Thyroid gland (tissue), 4 donors: ENCODE measurements around the gene SYT15. TPM values are rescaled to one million over a fixed set of nuclear protein-coding genes. Genes with fewer than 3 reads are reported as not detected.
A peak's percentile ranks its signal among the peaks of the same experiment; 100 is the strongest.

Experiments
- DNase-seq, 2 donors: peaks; one replicate each; pipeline ENCODE4 v3.0.0-alpha.2; 2019
- H3K27ac ChIP-seq, 3 donors: fragments of 200-600 bp; sonication (generic); 1 replicate in 2 of 3; 2 replicates in 1 of 3; pipeline ENCODE4 v1.5.1; 2016 to 2019; ENCODE audit warnings: mild to moderate bottlenecking in 1 of 3, moderate library complexity in 1 of 3
- H3K27me3 ChIP-seq: fragments of 200-600 bp; sonication (generic); one replicate; pipeline ENCODE4 v1.5.1; 2019
- H3K36me3 ChIP-seq, 2 donors: fragments of 200-600 bp; sonication (generic); one replicate each; pipeline ENCODE4 v1.5.1; 2016 to 2019
- H3K4me1 ChIP-seq, 2 donors: fragments of 200-600 bp; sonication (generic); one replicate each; pipeline ENCODE4 v1.5.1; 2017 to 2019
- H3K4me3 ChIP-seq, 3 donors: fragments of 200-600 bp; sonication (generic); replicated peaks in 1 of 3; 1 replicate in 2 of 3; 2 replicates in 1 of 3; pipeline ENCODE4 v1.5.1; 2016; ENCODE audit warnings: mild to moderate bottlenecking in 1 of 3
- H3K9me3 ChIP-seq: fragments of 200-600 bp; sonication (generic); one replicate; pipeline ENCODE4 v1.5.1; 2017
- POLR2A ChIP-seq, 2 donors: fragments of 450-650 bp; IDR thresholded peaks; one replicate each; pipeline ENCODE4 v1.6.1; 2017; ENCODE audit warnings: antibody characterized with exemption in 2 of 2, mild to moderate bottlenecking in 2 of 2, moderate library complexity in 1 of 2
- WGBS, 2 donors: methylation state at CpG; one replicate each; pipeline ENCODE4 v1.1.5; 2017; 5-methylcytosine and 5-hydroxymethylcytosine counted together
- intact Hi-C: fragments of 100-400 bp; cut with DNase I; formaldehyde crosslinking; loops from one replicate; pipeline ENCODE4 v1.15.1; 2023
- total RNA-seq, 4 donors: library from RNA; depleted of rRNA; stranded (reverse); fragments of >200 nt; gene quantifications; one replicate each; pipeline ENCODE4 v1.2.3, GENCODE V29; 2016
- TF ChIP-seq, protein P1 (sequence below), 6 experiments: fragments of 200-600 bp in 3 of 6; fragments of 450-650 bp in 3 of 6; sonication (generic) in 3 of 6; IDR thresholded peaks; one replicate each; pipeline ENCODE4 v1.5.1; 2016 to 2019; ENCODE audit warnings: antibody characterized with exemption in 6 of 6, mild to moderate bottlenecking in 2 of 6, inconsistent platforms in 1 of 6, moderate library complexity in 1 of 6

Gene SYT15
- total RNA-seq, 4 donors from 2014 or later, result 1.9 to 5.0 (median 3.1) TPM

DNA sequence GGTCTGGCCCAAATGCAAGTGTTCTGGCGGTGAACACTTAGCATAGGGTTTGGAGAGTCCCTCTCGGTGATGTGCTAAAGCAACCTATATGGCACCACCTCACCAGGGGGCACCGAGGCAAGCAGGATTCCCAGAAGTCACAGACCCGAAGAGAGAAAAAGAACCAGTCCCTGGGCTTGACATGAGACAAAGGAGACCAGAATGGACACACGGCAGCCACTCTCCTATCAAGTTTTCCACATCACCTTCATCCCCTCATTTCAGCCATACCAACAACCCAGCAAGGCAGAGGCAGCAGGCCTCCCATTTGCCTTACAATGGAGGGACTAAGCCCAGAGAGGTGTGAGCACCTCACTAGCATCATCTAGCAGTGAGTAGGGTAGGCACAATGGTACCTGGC, 42.1 kb upstream of the SYT15 start:
- Histone ChIP-seq H3K27ac (no peak overlapping the region), H3K9me3 (no peaks in the 10 kb centered on the region), H3K27me3 (no peaks in the 10 kb centered on the region), H3K4me1 (peaks cover 4 to 8% of the 10 kb centered on the region in 2 donors), H3K36me3 (no peaks in the 10 kb centered on the region), H3K4me3 (no peak overlapping the region)
- intact Hi-C loops, result no loop called here
- TF ChIP-seq, protein P1, sequence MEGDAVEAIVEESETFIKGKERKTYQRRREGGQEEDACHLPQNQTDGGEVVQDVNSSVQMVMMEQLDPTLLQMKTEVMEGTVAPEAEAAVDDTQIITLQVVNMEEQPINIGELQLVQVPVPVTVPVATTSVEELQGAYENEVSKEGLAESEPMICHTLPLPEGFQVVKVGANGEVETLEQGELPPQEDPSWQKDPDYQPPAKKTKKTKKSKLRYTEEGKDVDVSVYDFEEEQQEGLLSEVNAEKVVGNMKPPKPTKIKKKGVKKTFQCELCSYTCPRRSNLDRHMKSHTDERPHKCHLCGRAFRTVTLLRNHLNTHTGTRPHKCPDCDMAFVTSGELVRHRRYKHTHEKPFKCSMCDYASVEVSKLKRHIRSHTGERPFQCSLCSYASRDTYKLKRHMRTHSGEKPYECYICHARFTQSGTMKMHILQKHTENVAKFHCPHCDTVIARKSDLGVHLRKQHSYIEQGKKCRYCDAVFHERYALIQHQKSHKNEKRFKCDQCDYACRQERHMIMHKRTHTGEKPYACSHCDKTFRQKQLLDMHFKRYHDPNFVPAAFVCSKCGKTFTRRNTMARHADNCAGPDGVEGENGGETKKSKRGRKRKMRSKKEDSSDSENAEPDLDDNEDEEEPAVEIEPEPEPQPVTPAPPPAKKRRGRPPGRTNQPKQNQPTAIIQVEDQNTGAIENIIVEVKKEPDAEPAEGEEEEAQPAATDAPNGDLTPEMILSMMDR (IDR thresholded peaks at IDR 0.05), result no peak
- TF ChIP-seq POLR2A (IDR thresholded peaks at IDR 0.05), result no peak
- WGBS, 2 donors, result 85 to 87% methylated on average over 5 of the region's 5 CpGs
- no peak for DNase-seq

DNA sequence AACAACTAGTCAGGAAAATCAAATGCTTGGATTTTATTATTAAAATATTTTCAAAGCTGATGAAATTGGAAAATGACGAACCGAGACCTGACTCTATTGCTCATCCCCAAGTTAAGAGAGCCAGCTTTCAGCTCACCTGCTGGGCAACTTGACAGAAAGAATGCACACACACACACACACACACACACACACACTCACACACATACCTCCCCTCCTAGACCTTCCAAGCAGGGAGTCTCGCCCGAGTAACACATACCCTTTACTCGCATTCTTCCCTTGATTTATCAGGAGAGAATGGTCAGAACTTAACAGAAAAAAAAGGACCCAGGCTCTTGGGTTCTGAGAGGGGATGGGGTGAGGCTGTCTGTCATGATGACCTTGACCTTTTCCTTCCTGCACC, 41.6 kb upstream of the SYT15 start:
- intact Hi-C loops, result no loop called here
- H3K27ac ChIP-seq, result no peak overlapping the region
- H3K27me3 ChIP-seq, result no peaks in the 10 kb centered on the region
- DNase-seq, result no peak
- H3K4me3 ChIP-seq, result no peak overlapping the region
- WGBS, 2 donors, result 70 to 78% methylated on average over 5 of the region's 5 CpGs
- H3K4me1 ChIP-seq, result peaks cover 4 to 8% of the 10 kb centered on the region in 2 donors
- H3K36me3 ChIP-seq, result no peaks in the 10 kb centered on the region
- TF ChIP-seq, protein P1 (IDR thresholded peaks at IDR 0.05), result no peak
- no peak for TF ChIP-seq POLR2A (IDR thresholded peaks at IDR 0.05)
- H3K9me3 ChIP-seq, result no peaks in the 10 kb centered on the region

DNA sequence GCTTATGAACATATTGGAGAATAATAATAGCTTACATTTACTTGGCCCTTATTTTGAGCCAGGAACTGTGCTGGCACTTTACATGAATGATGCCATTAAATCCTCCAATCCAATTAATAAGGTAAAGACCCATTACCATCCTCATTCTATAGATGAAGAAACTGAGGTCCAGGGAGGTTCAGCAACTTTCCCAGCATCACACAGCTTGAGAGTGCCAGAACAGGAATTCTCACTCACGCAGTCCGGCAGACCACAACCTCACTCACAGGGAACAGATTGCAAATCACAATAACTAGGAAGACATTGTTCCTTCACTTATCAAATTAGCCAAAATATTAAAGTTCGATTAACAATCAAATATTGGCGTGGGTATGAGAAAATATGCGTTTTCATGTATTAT, 40.8 kb upstream of the SYT15 start:
- Histone ChIP-seq H3K9me3 (no peaks in the 10 kb centered on the region), H3K27me3 (no peaks in the 10 kb centered on the region), H3K36me3 (no peaks in the 10 kb centered on the region), H3K27ac (no peak overlapping the region), H3K4me3 (no peak overlapping the region), H3K4me1 (peaks cover 4 to 8% of the 10 kb centered on the region in 2 donors)
- no peak for TF ChIP-seq POLR2A (IDR thresholded peaks at IDR 0.05)
- TF ChIP-seq, protein P1 (IDR thresholded peaks at IDR 0.05), result no peak
- 95 to 97% methylated on average over 5 of the region's 5 CpGs for WGBS, 2 donors
- intact Hi-C loops, result no loop called here
- DNase-seq, result no peak

DNA sequence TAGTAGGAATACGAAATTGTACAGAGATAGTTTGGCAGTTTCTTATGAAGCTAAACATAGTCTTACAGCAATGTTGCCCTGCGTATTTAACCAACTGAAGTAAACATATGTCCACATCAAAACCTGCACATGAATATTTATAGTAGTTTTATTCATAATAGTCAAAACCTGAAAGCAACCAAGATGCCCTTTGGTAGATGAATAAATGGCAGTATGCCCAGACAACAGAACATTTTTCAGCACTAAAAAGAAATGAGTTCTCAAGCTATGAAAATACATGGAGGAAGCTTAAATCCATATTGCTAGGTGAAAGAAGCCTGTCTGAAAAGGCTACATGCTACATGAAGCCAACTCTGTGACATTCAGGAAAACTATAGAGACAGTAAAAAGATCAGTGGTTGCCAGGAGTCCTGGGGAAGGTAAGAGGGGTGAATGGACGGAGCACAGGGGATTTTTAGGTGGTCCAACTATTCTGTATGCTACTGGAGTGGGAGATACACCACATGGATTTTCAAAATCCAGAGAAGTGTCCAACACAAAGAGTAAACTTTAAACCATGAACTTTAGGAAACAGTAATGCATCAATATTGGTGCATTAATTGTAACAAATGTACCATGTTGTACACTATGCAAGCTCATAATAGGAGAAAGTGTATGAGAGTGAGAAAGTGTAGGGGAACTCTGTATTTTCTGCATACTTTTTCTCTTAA, 40.1 kb upstream of the SYT15 start:
- no peaks in the 10 kb centered on the region for H3K36me3 ChIP-seq
- H3K4me1 ChIP-seq, result peaks cover 4 to 8% of the 10 kb centered on the region in 2 donors
- no peak overlapping the region for H3K27ac ChIP-seq
- no peaks in the 10 kb centered on the region for H3K9me3 ChIP-seq
- no peak for TF ChIP-seq POLR2A (IDR thresholded peaks at IDR 0.05)
- TF ChIP-seq, protein P1 (IDR thresholded peaks at IDR 0.05), result no peak
- no peak for DNase-seq
- intact Hi-C loops, result no loop called here
- no peaks in the 10 kb centered on the region for H3K27me3 ChIP-seq
- 92 to 93% methylated on average over 3 of the region's 3 CpGs for WGBS, 2 donors
- H3K4me3 ChIP-seq, result no peak overlapping the region

GRCh38 chr10:46539596-46540411, 39.1 kb upstream of the SYT15 start:
- no peaks in the 10 kb centered on the region for H3K27me3 ChIP-seq
- no peak overlapping the region for H3K4me3 ChIP-seq
- DNase-seq, result peak in 1 of 2 donors; percentile 2
- no peaks in the 10 kb centered on the region for H3K36me3 ChIP-seq
- intact Hi-C loops, result no loop called here
- no peak overlapping the region for H3K27ac ChIP-seq
- WGBS, 2 donors, result 78 to 80% methylated on average over 14 of the region's 14 CpGs
- H3K4me1 ChIP-seq, result peaks cover 4 to 8% of the 10 kb centered on the region in 2 donors
- H3K9me3 ChIP-seq, result no peaks in the 10 kb centered on the region
- TF ChIP-seq POLR2A (IDR thresholded peaks at IDR 0.05), result no peak
- TF ChIP-seq, protein P1 (IDR thresholded peaks at IDR 0.05), result no peak
